ENCODE data around the gene FAM229B.
"Not testable (repeated sequence)": the region's sequence is repeated elsewhere in the genome, so short reads cannot be mapped to it uniquely, and the experiment has no call there.

FAM229B gene

GRCh38 chr6:112062966-112063365, 24.4 kb upstream of the FAM229B start:
- no peak overlapping the region for H3K4me3 ChIP-seq (ENCODE audit: low read depth, low read length)

GRCh38 chr6:112065426-112065986, 21.9 kb upstream of the FAM229B start:
- H3K4me3 ChIP-seq (ENCODE audit: low read depth, low read length): no peak overlapping the region

GRCh38 chr6:112066606-112067005, 20.8 kb upstream of the FAM229B start:
- H3K4me3 ChIP-seq (ENCODE audit: low read depth, low read length): no peak overlapping the region

GRCh38 chr6:112081569-112081968, 5.8 kb upstream of the FAM229B start:
- H3K4me3 ChIP-seq (ENCODE audit: low read depth, low read length): no peak overlapping the region

- no peak overlapping the region for H3K4me3 ChIP-seq (ENCODE audit: low read depth, low read length)
Observed at GRCh38 chr6:112085286-112086065, 1.9 kb upstream of the FAM229B start.

- H3K4me3 ChIP-seq (ENCODE audit: low read depth, low read length): peak overlapping the region; percentile 91
Observed at GRCh38 chr6:112086744-112087135, 651 bp upstream of the FAM229B start.

GRCh38 chr6:112087916-112088315, 525 bp downstream of the FAM229B start:
- peak overlapping the region; percentile 91 for H3K4me3 ChIP-seq (ENCODE audit: low read depth, low read length)

- no peak overlapping the region for H3K4me3 ChIP-seq (ENCODE audit: low read depth, low read length)
Observed at GRCh38 chr6:112096901-112097300, 9.5 kb downstream of the FAM229B start.

GRCh38 chr6:112100561-112100960, 13.2 kb downstream of the FAM229B start:
- H3K4me3 ChIP-seq (ENCODE audit: low read depth, low read length): no peak overlapping the region

- H3K4me3 ChIP-seq (ENCODE audit: low read depth, low read length): not testable (repeated sequence)
Observed at GRCh38 chr6:112106026-112106425, 18.6 kb downstream of the FAM229B start.

GRCh38 chr6:112106562-112106961, 19.2 kb downstream of the FAM229B start:
- H3K4me3 ChIP-seq (ENCODE audit: low read depth, low read length): no peak overlapping the region

- H3K4me3 ChIP-seq (ENCODE audit: low read depth, low read length): no peak overlapping the region
Observed at GRCh38 chr6:112109262-112109661, 21.9 kb downstream of the FAM229B start.

- H3K4me3 ChIP-seq (ENCODE audit: low read depth, low read length): no peak overlapping the region
Observed at GRCh38 chr6:112113431-112113830, 26.0 kb downstream of the FAM229B start.

GRCh38 chr6:112113918-112114317, 26.5 kb downstream of the FAM229B start:
- no peak overlapping the region for H3K4me3 ChIP-seq (ENCODE audit: low read depth, low read length)

- H3K4me3 ChIP-seq (ENCODE audit: low read depth, low read length): no peak overlapping the region
Observed at GRCh38 chr6:112114577-112115223, 27.3 kb downstream of the FAM229B start.

- no peak overlapping the region for H3K4me3 ChIP-seq (ENCODE audit: low read depth, low read length)
Observed at GRCh38 chr6:112116221-112116620, 28.8 kb downstream of the FAM229B start.

GRCh38 chr6:112117554-112117953, 30.2 kb downstream of the FAM229B start:
- H3K4me3 ChIP-seq (ENCODE audit: low read depth, low read length): no peak overlapping the region

GRCh38 chr6:112118034-112118433, 30.6 kb downstream of the FAM229B start:
- no peak overlapping the region for H3K4me3 ChIP-seq (ENCODE audit: low read depth, low read length)

- H3K4me3 ChIP-seq (ENCODE audit: low read depth, low read length): no peak overlapping the region
Observed at GRCh38 chr6:112122756-112123155, 35.4 kb downstream of the FAM229B start.

- H3K4me3 ChIP-seq (ENCODE audit: low read depth, low read length): no peak overlapping the region
Observed at GRCh38 chr6:112123982-112124381, 36.6 kb downstream of the FAM229B start.

- H3K4me3 ChIP-seq (ENCODE audit: low read depth, low read length): no peak overlapping the region
Observed at GRCh38 chr6:112128208-112128607, 40.8 kb downstream of the FAM229B start.

- H3K4me3 ChIP-seq (ENCODE audit: low read depth, low read length): no peak overlapping the region
Observed at GRCh38 chr6:112130878-112131277, 43.5 kb downstream of the FAM229B start.

Measured in iPS-11a (cell line).